NB4 (cell line): Measurements from ENCODE around the gene SLC35E4.

ENCODE experiments used
- DNase-seq: peaks from one replicate; pipeline ENCODE4 v3.0.0; 2010; ENCODE audit warnings: low read depth
- H3K4me3 ChIP-seq: one replicate; pipeline ENCODE4 v1.5.1; 2011; ENCODE audit warnings: mild to moderate bottlenecking, low read depth, low read length, moderate library complexity
- MYC ChIP-seq: IDR thresholded peaks from 2 replicates; pipeline ENCODE4 v1.6.1; 2011; ENCODE audit warnings: low read depth, low read length
- POLR2A ChIP-seq: IDR thresholded peaks from 2 replicates; pipeline ENCODE4 v1.6.1; 2011; ENCODE audit warnings: mild to moderate bottlenecking; ENCODE audit not compliant: insufficient read length; ENCODE audit errors: extremely low read depth
- TF ChIP-seq, protein P1 (sequence below): IDR thresholded peaks from 2 replicates; pipeline ENCODE4 v1.6.1; 2011; ENCODE audit warnings: low read depth, low read length
- TF ChIP-seq, protein P2 (sequence below): IDR thresholded peaks from one replicate; pipeline ENCODE4 v1.5.1; 2012; ENCODE audit warnings: low read depth, low read length

Gene SLC35E4

DNA sequence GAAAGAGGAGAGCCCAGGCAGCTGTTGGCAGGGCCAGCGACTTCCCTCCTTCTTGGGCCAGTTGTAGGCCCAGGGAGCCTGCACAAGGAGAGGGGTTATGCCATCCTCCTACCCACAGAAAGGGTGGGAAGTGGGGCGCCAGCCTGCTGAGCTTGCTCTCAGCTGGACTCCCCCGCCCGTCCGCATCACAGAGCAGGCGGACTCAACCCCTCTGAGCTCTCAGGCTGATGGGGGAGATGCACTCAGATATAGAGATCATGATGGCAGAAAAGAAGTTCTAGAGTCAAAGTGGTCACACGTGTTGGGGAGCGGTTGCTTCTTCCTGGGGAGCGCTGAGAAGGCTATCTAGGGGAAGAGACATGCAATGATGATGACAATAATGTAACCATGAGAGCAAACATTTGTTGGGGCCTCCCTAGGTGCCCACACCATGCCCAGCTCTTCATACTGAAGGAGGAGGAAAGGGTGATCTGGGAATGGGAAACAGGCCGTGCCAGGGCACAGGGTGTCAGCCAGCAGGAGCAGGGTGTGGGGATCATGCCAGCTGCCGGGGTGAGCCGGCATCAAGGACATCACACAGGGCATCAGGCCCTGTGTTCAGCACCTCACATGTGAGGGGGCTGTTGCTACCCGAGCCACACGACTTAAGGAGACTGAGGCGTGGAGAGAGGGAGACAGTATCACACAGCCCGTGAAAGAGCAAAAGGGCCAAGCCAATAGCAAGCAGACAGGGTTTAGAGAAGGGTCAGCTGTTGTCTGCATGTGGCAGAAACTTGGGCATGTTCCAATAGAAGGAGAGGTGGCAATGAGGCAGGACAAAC lies 7.7 kb downstream of the SLC35E4 start:
- TF ChIP-seq, protein P1, sequence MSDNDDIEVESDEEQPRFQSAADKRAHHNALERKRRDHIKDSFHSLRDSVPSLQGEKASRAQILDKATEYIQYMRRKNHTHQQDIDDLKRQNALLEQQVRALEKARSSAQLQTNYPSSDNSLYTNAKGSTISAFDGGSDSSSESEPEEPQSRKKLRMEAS: no peak
- TF ChIP-seq POLR2A (no peak), MYC (no peak)
- TF ChIP-seq, protein P2, sequence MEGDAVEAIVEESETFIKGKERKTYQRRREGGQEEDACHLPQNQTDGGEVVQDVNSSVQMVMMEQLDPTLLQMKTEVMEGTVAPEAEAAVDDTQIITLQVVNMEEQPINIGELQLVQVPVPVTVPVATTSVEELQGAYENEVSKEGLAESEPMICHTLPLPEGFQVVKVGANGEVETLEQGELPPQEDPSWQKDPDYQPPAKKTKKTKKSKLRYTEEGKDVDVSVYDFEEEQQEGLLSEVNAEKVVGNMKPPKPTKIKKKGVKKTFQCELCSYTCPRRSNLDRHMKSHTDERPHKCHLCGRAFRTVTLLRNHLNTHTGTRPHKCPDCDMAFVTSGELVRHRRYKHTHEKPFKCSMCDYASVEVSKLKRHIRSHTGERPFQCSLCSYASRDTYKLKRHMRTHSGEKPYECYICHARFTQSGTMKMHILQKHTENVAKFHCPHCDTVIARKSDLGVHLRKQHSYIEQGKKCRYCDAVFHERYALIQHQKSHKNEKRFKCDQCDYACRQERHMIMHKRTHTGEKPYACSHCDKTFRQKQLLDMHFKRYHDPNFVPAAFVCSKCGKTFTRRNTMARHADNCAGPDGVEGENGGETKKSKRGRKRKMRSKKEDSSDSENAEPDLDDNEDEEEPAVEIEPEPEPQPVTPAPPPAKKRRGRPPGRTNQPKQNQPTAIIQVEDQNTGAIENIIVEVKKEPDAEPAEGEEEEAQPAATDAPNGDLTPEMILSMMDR: no peak
- no peak for DNase-seq
- no peak overlapping the region for H3K4me3 ChIP-seq

DNA sequence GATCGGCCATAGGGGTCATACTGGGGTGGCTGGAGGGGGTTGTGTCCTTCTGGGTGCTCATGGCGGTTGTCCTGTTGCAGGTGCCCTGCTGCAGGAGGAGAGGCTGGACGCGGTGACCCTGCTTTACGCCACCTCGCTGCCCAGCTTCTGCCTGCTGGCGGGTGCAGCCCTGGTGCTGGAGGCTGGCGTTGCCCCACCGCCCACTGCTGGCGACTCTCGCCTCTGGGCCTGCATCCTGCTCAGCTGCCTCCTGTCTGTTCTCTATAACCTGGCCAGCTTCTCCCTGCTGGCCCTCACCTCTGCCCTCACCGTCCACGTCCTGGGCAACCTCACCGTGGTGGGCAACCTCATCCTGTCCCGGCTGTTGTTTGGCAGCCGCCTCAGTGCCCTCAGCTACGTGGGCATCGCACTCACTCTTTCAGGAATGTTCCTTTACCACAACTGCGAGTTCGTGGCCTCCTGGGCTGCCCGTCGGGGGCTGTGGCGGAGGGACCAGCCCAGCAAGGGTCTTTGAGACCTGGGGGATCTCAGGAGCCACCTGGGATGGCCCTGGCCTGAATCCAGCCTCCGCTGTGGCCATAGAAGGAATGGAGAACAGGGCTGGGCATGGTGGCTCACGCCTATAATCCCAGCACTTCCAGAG lies 11.1 kb downstream of the SLC35E4 start:
- DNase-seq: no peak
- TF ChIP-seq, protein P2: no peak
- TF ChIP-seq, protein P1: no peak
- TF ChIP-seq MYC (no peak), POLR2A (no peak)

DNA sequence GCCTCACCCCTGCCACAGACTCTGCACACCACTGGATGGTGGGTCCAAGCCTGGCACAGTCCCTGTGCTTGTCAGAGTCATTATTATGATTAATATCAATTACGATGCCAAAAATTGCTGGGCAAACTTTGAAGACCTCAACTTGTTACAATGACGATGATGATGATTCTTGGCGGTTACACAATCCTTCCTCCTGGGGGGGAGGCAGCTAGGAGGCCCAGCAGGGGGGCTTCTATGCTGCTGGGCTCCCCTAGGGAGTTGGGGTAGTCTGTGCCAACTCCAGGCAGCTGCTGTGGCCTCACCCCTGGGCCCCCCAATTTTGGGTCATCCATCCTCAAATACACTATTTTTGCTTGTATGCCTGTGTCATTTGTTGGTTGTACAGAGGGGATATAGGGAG lies 12.0 kb downstream of the SLC35E4 start:
- TF ChIP-seq, protein P2: no peak
- TF ChIP-seq, protein P1: no peak
- TF ChIP-seq MYC (no peak), POLR2A (no peak)
- peak; percentile 62 for DNase-seq

More for the DNA sequence above, 11.1 kb downstream of the SLC35E4 start:
- H3K4me3 ChIP-seq: no peak overlapping the region

GRCh38 chr22:30648825-30649224 lies 13.2 kb downstream of the SLC35E4 start:
- H3K4me3 ChIP-seq: no peak overlapping the region
- TF ChIP-seq, protein P1: no peak
- TF ChIP-seq, protein P2: no peak
- no peak for DNase-seq

More for the DNA sequence above, 12.0 kb downstream of the SLC35E4 start:
- H3K4me3 ChIP-seq: no peak overlapping the region

DNA sequence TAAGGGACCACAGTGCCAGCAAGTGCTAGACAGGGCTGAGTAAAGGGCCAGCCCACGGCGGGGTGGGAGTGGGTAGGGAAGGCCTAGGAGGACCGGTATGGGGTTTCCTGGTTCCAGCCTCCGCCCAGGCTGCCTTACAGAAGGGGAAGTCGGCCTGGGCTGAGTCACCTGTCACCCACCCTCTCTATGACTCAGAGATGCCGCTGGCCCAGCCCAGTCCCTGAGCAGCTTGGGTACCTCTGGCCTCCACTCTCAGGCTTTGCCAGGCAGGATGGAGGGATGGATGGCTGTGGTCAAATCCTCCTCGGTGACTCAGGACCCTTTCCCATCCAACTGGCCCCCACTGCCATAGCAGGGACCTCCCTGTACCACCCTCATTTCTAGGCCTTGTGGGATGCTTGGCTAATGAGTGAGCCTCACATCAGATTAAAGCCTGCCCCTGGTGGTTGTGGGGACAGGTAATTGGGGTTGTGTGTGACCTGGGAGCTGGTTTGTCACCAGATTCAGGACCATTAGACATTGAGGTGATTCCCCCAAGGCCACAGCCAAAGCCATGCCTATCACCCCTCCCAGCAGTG lies 13.9 kb downstream of the SLC35E4 start:
- DNase-seq: peak; percentile 88
- no peak overlapping the region for H3K4me3 ChIP-seq
- TF ChIP-seq, protein P2: peak; percentile 10
- TF ChIP-seq MYC (no peak), POLR2A (no peak)
- TF ChIP-seq, protein P1: no peak
